ENCODE measurements around the gene KLHDC1.
"Not testable (repeated sequence)": the region's sequence is repeated elsewhere in the genome, so short reads cannot be mapped to it uniquely, and the experiment has no call there.

- TF ChIP-seq, protein P1, sequence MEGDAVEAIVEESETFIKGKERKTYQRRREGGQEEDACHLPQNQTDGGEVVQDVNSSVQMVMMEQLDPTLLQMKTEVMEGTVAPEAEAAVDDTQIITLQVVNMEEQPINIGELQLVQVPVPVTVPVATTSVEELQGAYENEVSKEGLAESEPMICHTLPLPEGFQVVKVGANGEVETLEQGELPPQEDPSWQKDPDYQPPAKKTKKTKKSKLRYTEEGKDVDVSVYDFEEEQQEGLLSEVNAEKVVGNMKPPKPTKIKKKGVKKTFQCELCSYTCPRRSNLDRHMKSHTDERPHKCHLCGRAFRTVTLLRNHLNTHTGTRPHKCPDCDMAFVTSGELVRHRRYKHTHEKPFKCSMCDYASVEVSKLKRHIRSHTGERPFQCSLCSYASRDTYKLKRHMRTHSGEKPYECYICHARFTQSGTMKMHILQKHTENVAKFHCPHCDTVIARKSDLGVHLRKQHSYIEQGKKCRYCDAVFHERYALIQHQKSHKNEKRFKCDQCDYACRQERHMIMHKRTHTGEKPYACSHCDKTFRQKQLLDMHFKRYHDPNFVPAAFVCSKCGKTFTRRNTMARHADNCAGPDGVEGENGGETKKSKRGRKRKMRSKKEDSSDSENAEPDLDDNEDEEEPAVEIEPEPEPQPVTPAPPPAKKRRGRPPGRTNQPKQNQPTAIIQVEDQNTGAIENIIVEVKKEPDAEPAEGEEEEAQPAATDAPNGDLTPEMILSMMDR (IDR thresholded peaks at IDR 0.05), result not testable (repeated sequence)
- TF ChIP-seq EP300 (IDR thresholded peaks at IDR 0.05), result not testable (repeated sequence)
Measured at GRCh38 chr14:49721733-49722435, 29.0 kb downstream of the KLHDC1 start.
